NCI-H187 treated with DMSO at 0.1 percent for 48 hours (cell line): Measurements from ENCODE around the gene KCNJ15.

Experiments
- DNase-seq: peaks from one replicate; lab custom pipeline; 2025; lab: John Stamatoyannopoulos, UW

Gene KCNJ15

DNA sequence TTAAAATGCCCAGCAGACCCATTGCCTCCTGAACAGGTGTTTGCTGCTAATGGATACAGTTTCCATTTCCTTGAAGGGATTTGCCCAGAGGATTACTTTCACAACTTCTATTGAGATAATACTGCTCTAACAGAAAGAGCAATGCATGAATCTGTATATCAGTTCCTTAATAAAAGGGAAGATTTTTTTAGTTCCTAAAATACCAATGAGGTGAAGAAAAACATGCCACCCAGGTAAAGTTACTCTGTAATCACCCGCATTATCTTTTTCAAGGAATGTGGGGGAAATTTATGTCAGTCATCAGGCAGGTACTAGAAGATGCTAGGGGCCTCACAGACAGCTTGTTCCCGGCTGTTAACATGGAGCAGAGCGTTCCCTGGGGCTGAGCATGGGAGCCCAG is 41.1 kb downstream of the KCNJ15 start:
- no peak for DNase-seq

DNA sequence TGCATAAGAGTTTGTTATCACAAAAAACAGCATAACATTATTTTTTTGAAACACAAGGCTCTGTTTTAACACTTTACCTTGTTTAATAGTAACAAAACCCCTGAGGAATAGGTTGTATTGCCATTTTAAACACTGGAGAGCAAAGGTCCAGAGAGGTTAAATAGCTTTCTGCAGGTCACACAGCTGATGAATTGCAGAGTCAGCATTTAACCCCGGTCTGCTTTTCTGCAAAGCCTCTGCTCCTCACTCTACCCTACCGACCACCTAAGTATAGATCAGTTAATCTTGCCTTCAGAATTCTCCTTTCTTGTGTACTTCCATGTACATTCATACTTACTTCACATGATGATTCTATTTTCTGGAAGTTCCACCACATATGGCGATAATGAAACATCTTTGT is 42.0 kb downstream of the KCNJ15 start:
- no peak for DNase-seq

DNA sequence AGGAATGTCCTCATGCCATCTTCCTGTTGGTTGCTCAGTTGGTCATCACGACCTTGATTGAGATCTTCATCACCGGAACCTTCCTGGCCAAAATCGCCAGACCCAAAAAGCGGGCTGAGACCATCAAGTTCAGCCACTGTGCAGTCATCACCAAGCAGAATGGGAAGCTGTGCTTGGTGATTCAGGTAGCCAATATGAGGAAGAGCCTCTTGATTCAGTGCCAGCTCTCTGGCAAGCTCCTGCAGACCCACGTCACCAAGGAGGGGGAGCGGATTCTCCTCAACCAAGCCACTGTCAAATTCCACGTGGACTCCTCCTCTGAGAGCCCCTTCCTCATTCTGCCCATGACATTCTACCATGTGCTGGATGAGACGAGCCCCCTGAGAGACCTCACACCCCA is 42.9 kb downstream of the KCNJ15 start:
- DNase-seq, result no peak

DNA sequence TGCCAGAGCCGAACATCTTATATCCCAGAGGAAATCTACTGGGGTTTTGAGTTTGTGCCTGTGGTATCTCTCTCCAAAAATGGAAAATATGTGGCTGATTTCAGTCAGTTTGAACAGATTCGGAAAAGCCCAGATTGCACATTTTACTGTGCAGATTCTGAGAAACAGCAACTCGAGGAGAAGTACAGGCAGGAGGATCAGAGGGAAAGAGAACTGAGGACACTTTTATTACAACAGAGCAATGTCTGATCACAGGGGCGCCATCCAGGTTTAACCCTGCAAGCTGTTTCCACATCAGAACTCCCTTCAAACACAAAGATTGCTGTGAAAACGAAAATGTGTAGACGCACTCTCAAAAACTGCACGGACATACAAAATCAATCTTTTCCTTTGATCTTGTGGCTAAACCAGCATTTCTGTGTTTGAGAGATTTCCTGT is 43.4 kb downstream of the KCNJ15 start:
- DNase-seq, result no peak

DNA sequence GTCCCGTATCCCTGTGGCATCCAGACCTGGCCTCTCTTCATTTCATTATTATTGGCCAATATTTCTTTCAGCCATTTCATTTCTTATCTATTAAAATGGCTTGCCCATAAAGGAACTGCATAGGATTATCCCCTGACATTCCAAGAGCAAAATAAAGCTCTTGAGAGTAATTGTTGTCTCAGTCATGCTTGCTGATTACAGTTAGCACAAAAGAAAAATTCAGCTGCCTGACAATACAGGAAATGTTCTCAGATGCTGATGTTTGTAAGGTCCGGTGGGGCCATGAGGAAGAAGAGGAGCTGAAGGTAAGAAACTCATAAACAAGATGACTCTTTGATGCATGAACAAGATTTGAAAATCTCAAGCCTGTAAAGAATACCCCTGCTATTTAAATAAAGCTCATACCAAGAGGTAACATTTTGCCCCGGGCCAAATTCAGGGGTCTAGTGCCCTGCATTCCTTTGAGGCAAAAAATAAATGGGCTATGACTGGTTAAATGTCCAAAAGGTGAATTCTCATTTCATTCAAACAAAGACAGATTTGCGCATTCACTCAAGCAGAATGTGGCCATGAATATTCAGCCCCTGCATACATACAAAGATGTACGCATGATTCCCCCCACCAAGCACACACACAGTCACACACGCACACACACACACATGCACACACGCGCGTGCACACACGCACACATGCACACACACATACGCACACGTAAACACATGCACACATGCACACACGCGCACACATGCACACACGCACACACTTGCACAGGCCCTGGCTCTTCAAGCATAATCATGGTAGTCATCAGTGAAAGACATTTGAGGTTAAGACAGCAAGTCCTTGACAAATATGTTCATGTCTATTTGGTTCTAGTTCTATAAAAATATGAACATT is 44.8 kb downstream of the KCNJ15 start:
- DNase-seq, result no peak

DNA sequence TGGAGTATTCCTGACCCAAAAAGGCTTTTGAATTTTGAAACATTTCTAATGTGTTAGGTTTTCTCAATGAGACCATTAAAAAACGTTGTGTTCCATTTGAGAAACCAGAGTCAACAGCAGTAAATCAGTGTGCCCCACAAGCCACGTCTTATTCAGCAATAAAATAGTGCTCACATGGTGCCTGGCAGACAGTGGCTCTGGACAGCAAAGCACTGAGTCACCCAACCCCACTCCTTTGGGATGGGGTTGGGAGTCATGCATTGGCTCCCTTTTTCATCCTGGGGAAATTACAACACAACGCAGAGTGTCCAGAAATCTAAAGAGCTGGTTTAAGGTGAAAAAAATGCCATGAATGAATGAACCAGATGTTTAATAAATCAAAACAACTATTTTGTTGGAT is 46.5 kb downstream of the KCNJ15 start:
- no peak for DNase-seq

DNA sequence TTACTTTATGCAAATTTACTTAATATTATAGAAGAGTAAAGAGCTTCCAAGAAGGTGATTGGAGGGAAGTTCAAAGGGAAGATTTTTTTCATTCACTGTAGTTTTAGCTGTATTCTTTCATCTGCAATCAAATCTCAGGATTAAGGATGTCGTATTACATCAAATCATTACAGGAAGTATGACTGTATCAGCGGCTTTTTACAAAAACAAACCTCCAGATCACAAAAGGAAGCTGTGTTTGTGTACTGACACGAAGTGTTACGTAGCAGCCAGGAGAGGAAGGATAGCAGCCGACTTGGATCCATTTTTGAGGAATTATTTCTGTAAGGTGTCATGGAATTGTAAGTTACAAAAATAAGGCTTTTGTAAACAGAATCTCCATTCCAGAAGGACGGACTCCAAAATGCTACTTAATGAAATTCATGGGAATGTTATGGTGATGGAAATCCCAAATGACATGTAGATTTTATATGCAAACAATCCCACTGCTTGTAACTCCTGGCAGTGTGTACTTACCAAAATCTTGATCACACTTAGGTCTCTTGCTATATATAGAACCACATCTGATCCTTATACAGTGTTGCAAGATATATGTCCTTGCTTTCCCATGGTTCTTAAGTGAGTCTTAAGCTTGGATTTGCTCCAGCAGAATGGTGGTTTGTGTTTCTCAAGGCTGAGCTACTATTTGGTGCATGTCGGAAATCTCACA is 49.8 kb downstream of the KCNJ15 start:
- DNase-seq, result no peak

DNA sequence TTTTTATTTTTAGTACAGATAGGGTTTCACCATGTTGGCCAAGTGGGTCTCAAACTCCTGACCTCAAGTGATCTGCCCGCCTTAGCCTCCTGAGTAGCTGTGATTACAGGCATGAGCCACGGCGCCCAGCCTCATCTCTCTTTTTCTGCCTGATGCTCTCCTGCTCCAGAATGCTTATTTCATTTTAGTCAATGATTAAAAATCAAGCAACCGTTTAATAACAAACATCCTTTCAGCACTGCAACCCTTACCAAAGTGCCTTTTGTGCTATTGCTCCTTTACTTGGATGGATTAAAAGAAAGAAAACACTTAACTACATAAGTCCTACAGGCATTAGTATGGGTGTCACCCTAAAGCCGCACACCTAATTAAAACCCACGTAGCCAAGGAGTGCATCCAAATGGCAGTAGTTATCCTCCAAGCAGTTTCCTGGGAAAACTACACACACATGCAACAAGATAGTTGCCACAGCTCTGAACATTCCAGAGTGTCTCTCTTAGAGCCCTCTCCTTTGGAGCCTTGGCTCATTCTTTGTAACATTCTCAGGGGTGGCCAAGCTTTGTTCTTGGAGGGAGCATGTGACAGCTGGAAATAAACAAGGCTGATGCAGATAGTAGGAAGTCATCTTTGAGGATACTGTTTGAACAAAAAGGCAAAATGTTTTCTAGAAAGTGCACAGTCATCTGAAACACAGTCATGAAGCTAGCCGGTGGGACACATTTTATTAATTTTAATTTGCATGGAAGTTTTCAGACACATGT is 51.2 kb downstream of the KCNJ15 start:
- DNase-seq, result no peak

DNA sequence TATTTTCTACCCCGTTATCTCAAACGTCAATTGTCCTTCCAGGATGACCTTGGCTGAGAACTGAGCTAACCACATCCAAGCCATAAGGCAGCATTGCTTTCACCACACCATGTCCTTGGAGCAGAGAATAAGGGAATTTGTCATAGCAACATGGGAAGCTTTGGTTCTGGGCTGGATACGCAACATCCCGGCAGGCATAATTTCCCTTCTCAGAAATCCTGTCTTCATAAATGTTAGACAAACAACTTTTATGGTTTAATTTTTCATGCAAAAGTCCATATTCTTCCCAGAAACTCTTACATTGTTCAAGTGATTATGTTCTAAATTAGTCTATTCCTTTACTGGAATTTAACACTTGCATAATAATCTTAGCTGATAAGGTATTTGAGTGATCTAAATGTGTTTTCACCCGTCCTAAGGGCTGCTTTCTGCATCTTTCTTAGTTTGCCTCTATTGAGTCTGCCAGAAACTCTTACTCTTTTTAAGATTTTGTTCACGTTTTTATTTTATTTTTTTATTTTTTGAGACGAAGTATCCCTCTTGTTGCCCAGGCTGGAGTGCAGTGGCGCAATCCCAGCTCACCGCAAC is 51.8 kb downstream of the KCNJ15 start:
- DNase-seq, result no peak

DNA sequence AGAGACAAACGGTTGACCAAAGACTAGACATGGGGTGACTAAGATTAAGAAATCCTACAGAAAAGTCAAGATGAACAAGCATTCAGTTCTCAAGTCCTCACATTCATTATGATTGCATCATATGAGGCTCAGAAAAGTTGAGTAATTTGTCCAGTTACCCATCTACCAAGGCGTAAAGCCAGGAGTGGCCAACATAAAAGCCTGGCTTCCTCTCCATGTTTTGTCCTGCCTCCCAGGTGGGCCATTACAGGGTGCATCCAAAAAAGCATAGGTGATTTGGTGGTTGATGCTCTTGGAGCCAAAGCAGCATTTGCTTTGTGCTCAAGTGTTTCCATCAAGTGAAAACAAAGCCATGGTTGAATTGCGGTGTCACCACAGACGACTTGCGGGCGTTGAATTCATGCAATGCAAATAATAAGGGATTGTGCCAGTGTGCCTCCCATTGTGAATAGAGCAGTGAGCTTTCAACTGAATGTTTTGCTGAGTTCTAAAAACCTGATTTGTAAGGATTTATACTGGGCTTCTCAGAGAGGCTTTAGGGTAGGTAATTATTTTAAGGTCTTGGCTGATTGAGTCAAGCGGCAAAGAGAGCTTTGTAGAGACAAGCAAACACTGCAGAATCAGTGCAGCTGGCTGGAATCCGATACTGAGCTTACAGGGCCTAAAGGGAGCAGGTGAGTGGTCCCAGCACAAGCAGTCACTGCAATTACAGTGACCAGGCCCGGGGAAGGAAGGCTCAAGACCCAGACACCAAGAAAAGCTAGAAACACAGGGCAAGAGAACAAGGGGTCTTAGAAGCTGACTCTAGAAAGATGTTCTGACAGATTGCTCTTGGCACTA is 54.1 kb downstream of the KCNJ15 start:
- DNase-seq, result peak; percentile 31

DNA sequence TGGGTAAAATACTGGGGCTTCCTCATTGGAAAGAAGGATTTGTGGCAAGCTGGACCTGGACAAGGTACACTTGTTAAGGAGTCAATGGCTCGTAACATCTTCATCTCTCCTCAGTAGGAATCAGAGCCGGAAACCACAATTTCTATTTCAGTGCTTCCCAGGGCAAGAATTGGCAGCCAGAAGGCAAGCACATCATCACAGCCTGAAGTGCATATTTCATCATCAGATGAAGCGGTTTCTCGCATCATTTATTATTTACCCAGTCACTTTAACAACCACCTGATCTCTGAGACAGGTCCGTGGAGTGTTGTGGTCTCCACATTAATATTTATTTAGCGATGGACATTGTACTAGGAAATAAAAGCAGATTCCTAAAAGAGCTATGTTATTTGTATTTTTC is 55.0 kb downstream of the KCNJ15 start:
- DNase-seq, result peak; percentile 25

DNA sequence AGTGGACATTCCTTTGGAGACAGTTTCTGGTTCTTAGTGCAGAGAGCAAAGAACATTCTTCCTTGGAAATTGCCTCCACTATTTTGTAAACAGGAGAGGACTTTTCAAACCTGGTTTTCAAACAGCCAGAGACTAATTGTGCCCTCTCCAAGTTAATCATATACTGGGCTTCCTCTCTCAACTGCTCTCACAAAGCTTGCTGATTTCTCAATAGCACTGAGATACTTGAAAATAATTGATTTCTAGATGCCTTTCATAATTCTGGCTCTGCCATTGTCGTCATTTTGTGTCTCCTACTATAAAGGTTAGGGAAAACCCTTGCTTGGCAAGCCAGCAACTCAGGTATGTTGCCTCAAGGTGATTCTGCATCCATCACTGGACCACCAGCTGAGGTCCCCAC is 56.0 kb downstream of the KCNJ15 start:
- no peak for DNase-seq

DNA sequence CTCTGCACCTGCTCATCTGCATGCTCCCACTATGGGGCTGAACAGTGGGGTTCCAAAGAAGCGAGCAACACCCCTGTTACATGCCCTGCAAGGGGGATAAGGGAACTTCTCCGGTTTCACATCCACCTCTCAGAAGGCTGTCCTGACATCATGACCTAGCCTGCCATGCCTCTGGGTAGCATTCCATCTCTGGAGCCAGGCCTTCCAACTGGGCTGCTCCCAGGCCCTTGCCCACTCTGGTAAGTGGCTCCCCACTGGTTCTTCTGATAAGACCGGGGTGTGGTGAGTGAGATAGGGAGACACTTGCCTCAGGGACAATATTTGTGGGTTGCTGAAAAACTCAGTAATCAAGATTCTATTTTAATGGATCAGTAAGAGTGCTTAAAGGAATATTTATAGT is 57.8 kb downstream of the KCNJ15 start:
- DNase-seq, result no peak

DNA sequence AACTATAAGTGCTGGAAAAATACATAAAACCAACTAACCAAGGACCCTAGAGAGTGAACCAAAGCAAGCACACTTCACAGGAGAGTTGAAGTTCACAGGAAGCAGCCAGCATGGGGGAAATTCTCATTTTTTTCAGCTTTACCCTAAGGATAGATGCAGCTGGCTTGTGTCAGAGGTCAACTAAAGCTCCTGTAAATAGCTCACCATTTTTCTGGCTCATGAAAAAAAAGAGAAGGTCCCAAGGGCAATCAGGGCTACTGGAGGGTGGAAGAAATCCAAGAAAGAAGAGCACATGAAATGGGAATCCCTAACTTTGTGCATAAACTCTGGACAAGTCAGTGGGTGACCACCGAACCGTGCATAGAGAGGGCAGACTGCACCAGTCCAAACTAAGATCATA is 58.3 kb downstream of the KCNJ15 start:
- no peak for DNase-seq

DNA sequence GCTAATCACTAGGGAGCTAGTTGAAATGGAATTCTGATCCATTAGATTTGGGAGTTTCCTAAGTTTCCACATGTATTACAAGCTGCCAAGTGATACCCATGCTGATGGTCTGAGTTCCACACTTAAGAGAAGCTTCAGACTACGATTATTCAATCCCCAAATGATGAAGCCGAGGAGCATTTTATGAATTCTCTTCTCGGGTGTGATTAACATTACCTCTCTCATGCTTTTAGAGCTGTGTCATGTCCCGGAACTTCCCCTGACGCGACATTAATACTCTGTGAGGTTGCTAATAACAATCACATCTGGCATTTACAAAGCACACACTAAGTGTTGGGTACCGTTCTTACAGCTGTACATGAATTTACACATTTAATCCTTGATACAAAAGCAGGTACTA is 63.0 kb downstream of the KCNJ15 start:
- DNase-seq, result no peak

DNA sequence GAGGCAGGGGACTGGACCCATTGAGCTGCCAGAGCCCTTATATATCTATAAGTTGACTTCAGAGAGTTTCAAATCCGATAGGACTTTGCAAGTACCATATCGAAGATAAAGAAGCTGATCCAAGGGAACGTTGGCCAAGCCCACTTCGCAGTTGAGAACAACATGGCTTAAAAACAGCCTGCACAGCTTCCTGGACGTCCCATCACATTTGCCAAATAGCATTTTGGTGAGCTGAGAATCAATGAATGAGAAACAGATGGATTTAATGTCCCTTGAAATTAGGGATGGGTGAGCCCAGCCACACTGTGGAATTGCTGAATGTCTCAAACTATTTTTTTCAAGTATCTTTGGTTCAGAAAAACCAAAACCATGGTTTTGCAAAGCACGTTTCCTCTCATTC is 64.8 kb downstream of the KCNJ15 start:
- DNase-seq, result no peak

DNA sequence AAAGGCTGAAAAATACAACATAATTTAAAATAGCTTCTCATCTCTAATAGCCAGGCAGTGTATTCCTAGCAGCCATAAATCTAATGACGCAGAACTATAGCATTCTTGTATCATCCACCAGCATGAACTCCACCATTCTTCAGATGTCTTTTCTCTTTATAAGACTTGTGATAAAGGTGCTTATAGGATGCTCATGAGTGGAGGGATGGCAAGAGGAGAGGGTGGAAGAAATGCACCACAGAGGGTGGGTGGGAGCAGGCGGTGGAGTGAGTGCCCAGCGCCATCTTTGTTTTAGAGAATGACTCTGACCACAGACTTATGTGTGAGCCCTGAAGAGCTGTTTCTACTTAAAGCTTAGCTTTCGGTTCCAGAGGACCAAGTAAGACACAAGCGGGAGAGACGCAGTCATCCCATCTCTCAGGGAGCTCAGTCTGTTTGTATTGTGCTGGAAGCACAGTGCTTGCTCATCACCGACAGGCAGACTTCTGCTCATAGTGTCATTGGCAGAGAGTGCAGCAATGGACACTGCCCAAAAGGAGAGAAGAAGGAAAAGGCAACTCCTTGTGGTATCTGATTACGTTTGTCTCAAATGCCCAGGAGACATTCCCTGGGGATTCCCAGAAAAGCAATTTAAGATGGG is 65.6 kb downstream of the KCNJ15 start:
- no peak for DNase-seq

DNA sequence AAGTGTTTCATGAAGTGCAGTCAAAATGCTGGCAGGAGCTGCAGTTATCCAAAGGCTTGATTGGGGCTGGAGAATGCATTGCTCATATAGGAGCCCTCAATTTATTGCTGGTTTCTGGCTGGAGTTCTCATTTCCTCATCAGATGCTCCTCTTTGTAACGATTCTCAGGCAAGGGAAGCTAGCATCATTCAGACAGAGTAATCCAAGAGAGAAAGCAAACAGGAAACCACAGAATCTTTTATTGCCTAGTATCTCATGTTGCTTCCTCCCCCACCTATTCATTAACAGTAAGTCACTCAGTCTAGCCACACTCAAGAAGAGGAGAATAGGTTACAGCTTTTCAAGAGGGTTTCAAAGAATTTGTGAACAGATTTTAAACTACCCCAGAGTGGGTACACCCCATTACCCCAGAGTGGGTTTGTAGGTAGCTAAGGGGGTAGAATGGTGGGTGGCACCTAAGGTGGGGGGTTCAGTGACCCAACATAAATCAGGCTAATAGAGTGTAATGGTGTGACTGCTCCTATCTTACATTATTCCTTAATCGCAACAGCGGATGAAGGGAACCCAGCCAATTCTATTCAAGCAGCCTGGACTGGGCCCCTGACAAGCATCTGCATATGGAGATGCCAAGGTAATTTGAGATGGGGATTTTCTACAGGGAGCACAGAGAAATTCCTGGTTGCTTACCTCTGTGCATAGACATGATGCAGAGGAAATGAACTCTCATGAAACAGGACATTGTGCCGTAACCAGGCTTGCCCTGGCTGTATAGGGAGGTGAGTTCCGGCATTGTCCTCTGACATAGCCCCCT is 67.1 kb downstream of the KCNJ15 start:
- DNase-seq, result no peak

DNA sequence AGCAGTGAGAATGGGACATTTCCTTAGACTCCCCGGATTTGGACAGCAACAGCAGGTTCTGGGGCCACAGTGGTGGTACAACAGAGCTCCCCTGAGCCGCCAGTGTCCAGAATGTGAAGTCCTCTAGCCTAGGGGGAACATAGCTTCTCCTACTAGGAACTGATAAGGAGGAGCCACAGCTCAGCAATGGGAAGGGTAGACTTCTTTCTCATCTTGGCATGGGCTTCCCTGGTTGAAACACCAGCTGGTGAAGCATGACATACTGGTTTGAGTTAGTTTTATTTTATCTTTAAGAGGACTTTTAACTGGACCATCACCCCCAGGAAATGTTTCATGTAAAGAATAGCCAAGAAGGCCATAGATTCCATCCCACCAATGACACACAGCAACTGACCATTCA is 68.4 kb downstream of the KCNJ15 start:
- DNase-seq, result no peak
